HG02678 (cell line): ENCODE measurements around the gene NRN1L.

Experiments used
- ATAC-seq: cut with Tn5 transposase; IDR thresholded peaks from one replicate; pipeline ENCODE4 v1.9.1; 2021; ENCODE audit warnings: mild to moderate bottlenecking, moderate library complexity; ENCODE audit not compliant: unreplicated experiment

NRN1L gene

GRCh38 chr16:67915831-67916723 is 31.4 kb downstream of the NRN1L start:
- no peak for ATAC-seq

DNA sequence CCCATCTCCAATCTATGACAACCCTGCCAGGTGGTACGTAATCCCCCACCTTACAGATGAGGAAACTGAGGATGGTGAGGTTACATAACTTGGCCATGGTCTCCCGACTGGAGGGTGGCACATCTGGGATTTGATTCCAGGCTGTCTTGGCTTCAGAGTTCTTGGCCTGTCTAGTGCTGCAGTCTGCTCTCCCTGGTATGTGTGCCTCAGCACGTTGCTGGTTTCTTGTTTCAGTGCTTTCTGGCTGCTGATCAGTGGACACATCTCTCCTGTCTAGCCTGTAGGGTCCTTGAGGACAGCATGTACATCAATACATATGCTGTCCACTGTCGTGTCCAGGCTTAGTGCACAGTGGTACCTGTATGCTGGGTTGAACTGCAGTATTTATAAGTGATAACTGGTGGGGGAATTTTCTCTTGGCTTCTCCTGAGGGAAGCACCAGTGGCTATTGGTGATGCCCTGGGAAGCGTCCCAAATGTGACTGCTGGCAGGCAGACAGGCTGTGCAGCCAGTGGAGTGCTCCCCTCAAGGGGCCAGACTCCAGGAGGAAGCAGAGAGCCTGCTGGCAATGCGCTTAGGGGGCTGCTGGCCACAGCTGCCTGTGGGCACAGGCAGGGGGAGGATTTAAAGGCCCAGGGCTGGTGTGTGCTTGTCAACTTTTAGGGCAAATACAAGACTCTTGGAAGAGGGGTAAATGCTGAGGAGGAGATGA is 32.6 kb downstream of the NRN1L start:
- ATAC-seq, result no peak

GRCh38 chr16:67917852-67918236 is 33.2 kb downstream of the NRN1L start:
- no peak for ATAC-seq

DNA sequence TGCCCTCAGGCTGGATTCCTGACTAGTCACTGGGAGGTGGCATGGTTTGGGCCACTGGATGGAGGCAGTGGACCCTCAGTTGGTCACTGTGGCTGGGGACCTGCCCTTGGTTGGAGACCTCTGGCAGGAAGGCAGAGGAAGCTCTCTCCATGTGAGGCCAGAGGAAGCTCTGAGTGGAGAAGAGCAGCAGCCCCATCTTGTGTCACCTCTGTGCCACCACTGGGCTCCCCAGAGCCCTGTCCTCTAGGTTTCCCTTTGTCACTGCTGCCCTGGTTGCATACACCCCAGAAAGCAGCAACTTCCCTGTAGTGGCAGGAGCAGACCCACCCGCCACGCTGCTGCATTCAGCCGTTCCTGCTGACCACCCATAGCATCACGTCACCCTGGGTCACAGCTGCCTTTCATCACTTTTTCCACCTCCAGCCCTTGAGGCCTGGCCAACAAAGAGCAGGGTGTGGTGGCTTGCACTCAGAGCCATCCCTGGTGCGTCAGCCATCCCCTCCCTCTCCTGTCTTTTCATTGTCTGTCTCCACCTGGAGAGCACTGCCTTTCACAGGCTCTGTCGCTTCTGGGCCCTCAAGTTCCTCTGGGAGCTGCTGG is 35.0 kb downstream of the NRN1L start:
- no peak for ATAC-seq

GRCh38 chr16:67922221-67922620 is 37.5 kb downstream of the NRN1L start:
- no peak for ATAC-seq

GRCh38 chr16:67922740-67923139 is 38.1 kb downstream of the NRN1L start:
- no peak for ATAC-seq

GRCh38 chr16:67923414-67924116 is 38.9 kb downstream of the NRN1L start:
- no peak for ATAC-seq

DNA sequence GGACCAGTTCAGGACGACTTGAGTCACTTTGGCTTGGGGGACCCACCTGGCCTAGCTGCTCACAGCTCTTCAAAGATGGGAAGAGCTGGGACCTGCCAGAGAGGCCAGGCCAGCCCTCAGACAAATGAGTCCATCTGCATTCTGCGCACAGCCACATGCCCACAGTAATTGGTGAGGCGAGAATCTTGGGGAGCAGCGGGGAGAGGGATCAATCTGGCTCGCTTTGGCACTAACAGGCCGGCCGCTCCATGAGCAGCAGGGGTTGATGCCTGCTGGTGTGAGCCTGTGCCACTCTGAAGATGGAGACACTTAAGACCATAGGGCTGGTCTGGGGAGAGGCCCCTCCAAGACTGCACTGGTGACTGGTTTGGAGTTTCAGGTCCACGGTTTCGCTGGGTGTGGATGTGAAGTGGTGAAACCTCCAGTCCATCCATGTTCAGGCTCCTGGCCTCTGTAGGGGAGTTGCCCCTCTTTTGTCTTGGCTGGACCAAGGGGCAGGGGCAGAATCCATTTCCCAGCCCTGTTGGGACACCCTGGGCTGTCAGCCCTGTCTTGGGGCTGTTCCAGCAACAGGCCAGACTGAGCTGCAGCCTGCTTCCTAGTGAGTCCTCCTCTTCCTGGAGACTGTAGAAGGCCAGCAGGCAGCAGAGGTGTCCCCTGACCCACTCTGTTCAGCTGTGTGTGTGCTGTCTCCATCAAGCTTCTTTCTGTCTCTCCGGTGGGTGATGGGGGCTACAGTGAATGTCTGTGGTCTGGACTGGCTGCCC is 39.6 kb downstream of the NRN1L start:
- ATAC-seq, result no peak

DNA sequence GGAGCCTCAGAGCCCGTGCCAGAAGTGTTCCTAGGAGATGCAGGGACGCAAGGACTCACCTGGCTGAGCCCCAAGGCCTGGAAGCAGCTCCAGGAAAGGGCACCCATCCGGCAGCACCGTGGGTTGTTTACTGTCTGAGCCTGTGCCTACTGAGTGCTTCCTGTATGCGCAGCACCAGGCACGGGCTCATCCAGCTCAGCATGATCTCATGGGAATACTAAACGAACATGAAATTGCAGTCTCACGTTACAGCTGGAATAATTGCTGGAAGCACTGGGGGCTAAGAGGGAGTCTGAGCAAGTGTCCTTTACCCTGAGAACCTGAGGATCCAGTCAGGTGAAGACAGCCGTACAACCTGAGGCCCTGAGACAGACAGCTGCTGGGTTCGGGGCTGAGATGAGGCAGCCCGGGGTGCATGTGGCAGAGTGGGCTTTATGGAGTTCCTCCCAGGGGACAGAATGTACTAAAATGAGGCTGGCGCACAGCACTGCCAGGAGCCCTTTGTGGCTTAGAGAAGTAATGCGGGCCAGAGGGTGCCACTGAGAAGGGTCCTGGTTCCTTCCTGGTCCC is 41.6 kb downstream of the NRN1L start:
- no peak for ATAC-seq

DNA sequence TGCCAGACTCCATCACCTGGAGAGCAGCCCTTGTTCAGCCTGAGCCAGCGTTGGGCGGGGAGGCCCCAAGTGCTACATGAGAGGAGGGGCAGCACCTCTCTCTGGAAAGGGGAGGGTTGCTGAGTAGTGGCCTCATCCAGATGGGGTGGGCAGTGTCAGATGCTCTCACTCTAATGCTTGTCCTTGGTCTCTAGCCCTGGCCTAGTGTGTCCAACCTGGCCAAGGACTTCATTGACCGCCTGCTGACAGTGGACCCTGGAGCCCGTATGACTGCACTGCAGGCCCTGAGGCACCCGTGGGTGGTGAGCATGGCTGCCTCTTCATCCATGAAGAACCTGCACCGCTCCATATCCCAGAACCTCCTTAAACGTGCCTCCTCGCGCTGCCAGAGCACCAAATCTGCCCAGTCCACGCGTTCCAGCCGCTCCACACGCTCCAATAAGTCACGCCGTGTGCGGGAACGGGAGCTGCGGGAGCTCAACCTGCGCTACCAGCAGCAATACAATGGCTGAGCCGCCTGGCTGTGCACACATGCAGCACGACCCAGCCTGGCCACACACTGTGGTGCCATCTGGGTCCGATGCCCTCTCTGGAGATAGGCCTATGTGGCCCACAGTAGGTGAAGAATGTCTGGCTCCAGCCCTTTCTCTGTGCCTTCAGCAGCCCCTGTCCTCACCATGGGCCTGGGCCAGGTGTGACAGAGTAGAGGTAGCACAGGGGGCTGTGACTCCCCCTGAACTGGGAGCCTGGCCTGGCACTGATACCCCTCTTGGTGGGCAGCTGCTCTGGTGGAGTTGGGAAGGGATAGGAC is 42.7 kb downstream of the NRN1L start:
- no peak for ATAC-seq

GRCh38 chr16:67928147-67928546 is 43.5 kb downstream of the NRN1L start:
- ATAC-seq, result no peak

GRCh38 chr16:67928561-67929364 is 44.1 kb downstream of the NRN1L start:
- peak; percentile 52 for ATAC-seq

GRCh38 chr16:67930191-67930590 is 45.5 kb downstream of the NRN1L start:
- no peak for ATAC-seq

DNA sequence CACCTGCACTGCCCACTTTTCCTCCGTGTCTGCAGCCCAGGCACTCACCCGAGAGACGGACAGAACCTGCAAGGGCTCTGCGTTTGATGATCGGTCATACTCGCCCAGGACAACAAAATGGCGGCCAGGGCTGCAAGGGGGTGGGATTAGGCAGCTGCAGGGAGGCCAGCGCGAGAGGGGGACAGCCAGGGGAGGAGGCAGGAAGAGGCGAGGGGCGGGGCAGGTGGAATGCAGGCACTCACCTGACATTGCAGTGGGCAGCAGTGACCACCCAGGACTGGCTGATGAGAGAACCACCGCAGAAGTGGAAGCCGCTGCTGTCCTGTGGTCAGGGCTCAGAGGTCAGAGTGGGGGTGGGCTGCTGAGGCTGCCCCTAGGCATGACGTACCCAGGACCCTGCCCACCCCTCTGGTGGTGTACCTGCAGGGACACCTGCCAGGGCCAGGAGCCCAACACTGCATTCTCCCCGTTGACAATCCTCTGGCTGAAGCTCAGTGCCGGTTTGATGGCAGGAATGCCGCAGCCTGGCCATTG is 46.1 kb downstream of the NRN1L start:
- no peak for ATAC-seq

DNA sequence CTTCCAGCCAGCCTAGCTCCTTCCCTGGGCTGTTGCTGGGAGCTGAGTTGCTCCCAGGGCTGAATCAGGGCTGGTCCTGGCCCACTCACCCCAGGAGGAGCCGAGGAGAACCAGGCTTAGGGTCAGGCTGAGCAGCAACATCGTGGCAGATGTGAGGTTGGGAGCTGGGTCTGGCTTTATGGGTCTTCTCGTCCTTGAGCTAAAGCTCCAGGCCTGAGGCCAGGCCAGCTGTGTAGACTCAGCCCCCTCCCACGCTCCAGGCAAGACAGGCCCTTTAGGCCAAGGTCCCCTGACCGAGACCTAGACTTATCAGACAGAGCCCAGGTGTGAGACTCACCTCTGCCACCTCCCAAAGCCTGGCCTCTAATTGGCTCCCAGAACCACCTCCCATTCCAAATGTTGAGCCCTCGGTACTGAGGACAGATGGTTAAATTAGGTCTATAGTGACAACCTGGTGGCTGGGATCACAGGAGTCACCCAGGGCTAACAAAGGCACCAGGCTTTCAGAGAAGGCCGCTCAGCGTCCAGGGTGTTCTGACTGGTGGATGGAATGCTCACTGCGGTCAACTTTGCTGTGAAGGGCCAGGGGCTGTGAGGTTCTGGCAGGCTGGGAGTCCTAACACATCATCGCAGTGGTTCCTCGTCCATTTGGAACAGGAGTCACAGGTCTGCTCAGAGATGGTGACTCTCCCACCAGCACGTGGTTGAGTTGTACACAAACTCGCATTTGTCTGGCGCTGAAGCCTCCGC is 47.2 kb downstream of the NRN1L start, which contains the start of gene CTRL:
Gene CTRL (minus strand): TSS at position 151 of the 750 bp plus-strand sequence. CDS start 10 bp downstream, at position 141.
- no peak for ATAC-seq

GRCh38 chr16:67932462-67932840 is 47.8 kb downstream of the NRN1L start:
- no peak for ATAC-seq

DNA sequence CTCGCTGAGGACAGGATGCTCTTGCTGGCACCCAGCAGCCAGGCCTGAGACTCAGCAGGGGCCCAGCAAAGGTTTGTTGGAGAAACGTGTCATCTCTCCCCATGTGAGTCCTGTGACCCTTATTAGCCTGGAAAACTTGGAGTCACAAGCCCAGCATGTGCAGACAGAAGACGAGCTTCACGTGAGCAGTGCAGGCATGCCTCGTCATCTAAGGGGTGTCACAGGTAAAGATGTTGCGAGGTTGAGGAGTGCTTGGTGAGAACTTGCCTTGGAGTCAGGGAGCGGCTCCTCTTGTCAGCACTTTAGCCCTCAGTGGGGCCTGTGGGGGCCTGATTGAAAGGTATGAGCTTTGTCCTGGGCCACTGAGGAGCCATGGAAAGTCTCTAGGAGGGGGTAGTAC is 49.1 kb downstream of the NRN1L start:
- no peak for ATAC-seq
